CMK (cell line): Measurements from ENCODE around the gene AFDN.

Experiments used
- DNase-seq: peaks from one replicate; pipeline ENCODE4 v3.0.0-alpha.2; 2010; ENCODE audit warnings: low read depth

Gene AFDN

DNA sequence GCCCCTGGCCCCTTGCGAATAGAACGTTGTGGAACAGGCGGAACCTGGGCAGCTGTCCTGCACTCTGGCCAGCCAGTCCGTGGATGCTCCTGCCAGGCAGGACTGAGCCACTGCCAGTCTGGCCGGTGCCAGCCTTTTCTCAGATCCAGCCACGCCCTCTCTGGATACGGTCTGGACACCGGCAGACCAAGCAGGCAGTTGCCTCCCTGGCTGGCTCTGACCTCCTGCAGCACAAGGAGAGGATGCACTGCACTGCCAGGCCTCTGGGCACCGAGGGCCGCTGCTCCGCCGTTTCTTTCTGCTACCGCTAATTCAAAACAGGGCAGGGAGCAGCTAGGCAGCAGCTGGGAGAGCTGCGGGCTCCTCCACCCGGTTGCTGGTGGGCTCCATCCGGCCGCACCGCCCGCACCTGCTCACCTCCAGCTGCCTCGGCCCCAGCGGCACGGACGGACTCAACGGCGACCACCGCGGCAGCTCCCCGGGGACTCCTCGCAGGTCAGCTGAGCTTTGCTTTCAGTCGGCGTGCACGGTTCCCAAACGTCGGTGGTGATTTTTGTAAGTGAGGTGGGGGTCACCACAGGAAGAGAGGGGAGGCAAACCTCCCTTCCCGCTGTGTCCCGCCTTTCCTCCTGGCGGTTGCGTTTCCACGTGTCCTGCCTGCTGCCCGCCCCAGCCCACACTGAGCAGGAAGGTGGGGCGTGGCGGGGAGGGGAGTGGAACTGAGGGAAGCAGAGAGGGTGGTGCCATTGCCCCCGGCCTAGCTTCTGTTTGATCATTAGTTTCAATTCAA, 30.3 kb upstream of the AFDN start:
- DNase-seq, result no peak

DNA sequence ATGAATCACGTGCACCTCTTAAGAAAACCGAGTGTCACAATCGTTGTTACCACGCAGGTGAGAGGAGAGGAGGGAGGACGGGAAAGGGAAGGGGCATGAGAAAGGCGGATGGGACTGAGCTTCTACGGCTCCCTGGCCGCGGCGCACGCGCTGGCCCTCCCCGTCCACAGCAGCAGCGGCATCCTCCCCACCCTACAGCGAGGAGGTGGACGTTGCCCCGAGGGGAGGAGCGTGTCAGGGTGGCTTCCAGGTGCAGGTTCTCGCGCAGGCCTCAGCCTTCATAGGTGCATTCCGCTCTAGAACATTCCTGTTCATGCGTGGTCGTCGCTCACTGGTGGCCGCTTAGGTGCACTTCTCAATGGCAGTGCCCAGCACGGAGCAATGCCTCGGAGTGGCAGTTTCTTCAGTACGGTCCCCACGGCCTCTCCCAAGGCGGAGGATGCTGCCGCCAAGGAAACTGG, 29.7 kb upstream of the AFDN start:
- DNase-seq, result no peak

GRCh38 chr6:167797476-167798265, 29.0 kb upstream of the AFDN start:
- DNase-seq, result no peak

DNA sequence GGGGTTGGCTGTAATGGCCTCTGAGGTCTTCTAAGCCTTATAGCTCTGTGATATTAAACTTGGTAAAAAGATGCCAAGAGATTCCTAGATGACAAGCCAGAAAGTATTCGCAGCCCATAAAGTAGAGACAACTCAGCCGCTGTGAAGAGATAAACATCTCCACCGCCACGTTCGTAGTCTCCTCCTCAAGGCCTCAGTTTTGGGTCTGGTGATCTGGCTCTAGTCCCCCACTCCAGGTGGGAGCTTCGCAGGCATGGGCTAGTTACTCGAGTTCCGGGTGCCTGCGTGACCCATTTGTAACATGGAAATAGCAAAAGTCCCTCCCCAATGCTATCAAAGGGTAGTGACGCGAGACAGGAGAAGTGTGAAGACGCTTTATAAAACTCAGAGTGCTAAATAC, 28.3 kb upstream of the AFDN start:
- DNase-seq, result no peak

GRCh38 chr6:167799033-167799821, 27.5 kb upstream of the AFDN start:
- DNase-seq, result no peak

GRCh38 chr6:167800549-167800948, 26.2 kb upstream of the AFDN start:
- no peak for DNase-seq

DNA sequence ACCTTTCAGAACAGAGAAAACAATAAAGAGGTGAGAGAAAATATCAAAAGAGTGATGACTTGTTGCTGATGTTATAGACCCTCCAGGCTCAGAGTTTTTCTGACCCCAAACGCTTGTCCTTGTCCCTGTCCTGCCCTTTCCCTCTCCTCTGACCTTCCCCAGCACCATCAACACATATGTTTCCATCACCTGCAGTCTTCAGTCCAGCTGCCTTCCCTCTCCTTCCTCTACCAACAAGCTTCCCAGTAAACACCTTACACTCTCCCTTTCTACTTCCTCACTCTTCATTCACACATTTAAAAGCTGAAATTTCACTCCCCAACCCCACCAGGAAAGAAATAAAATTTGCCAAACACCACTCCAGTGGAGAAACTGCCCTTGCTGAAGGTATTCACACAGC, 25.4 kb upstream of the AFDN start:
- DNase-seq, result no peak

GRCh38 chr6:167802339-167802738, 24.4 kb upstream of the AFDN start:
- DNase-seq, result no peak

DNA sequence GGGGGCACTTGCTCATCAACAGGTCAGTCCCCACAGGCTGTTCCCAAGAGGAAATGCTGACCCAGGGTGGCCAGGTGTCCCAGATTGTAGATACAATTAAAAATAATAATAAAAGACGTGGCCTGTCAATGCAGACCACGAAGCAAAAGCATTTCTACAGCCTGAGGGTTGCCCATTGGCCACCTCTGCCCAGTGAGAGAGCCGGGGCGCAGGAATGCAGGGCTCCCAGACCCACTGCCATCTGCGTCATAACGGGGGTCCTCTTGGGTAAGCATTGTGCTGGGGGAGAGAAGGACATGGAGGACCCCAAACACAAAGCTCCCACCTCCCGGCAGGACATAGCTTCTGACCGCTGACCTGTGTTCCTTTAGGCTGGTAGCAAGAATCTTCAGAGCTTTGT, 22.9 kb upstream of the AFDN start:
- DNase-seq, result no peak

DNA sequence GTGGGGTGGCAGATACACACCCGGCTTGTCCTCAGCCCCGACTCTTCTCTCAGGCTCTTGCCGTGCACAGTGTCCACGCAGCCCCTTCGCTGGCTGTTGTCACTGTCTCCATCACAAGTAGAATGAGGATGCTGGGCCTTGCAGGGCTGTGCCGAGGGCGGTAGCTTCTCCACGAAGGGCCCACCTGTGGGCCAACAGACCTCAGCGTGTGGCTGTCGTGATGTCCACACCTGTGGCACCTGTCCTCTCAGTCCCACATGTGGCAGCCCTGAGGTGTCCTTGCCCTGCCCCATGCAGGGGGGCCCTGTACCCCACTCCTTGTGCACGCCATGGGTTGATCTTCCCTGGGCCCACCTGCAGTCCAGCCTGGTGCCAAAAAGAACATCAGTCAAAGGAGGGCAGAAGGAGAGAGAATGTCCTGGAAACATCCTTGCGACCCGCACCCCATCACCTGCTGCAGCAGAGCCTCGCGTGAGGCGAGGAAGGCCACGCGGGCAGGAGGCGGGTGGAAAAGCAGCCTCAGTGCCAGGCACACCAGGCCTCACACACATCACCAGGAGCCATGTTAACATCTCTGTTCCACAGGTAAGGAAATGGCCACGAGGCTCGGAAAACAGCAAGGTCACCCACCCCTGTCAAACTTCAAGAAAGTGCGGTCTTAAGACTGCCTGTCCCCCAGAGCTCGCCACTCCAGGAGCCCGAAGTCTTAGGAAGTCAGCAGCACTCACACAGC, 22.3 kb upstream of the AFDN start:
- DNase-seq, result no peak

- DNase-seq, result no peak
Observed at GRCh38 chr6:167805349-167806060, 21.2 kb upstream of the AFDN start.

DNA sequence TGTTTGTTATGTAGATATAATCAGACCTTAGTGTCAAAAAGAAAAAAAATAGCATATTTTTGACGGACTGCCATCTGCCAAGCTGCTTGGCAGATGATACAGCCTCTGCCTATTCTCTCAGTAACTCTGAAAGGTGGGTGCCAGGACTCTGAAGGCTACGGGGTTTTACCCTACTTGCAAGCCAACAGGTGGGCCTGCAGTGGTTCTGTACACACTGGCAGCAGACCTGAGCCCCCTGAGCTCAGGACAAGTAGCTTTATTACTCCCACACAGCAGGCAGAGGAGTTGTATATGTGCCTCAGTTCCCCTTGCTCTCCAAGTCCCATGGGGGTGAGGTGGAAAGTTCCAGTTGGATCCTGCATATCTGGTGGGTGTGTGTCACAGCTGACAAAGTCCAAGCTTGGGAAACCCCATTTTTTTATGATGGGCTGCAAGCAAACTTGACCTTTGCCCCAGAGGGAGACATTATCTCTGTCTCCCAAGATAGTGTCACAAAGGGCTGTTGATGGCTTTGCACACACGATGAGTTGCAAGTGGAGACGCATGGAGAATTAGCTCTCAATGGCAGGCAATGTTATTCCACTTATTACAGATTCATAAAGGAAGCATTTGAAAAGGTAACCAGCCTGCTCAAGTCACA, 20.5 kb upstream of the AFDN start:
- no peak for DNase-seq

DNA sequence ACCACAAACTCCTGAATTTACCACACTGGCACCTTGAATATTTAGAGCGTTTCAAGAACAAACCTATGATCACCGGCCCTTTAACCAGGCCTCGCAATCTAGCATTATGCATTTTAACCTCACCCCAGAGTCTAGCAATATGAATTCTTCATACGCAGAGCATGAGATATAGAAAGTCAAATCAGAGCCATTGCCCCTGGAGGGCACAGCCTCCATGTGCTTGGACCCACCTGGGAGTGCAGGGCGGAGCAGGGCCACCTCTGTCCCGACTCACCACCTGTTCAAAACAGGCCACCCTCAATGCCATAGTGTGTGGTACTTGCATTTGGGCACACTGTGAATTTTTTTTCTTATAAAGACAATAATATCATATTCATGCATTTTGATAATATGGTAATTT, 19.5 kb upstream of the AFDN start:
- no peak for DNase-seq

- DNase-seq, result no peak
Observed at GRCh38 chr6:167807756-167808155, 19.0 kb upstream of the AFDN start.

DNA sequence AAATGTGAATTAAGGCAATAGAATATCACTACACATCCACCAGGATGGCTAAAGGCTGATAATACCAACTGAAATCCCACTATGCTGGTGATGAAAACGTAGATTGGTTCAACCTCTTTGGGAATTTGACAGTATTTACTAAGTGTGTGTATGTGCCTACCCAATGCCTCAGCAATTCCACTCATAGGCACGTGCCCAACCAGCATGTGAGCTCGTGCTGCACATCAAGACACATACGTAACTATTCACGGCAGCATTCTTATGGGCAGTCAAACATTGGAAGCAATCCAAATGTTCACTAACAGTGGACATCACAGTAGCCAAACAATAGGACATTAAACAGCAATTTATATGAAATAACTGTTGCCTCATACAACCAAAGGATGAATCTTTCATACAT, 15.7 kb upstream of the AFDN start:
- no peak for DNase-seq

GRCh38 chr6:167811442-167812087, 15.1 kb upstream of the AFDN start:
- DNase-seq, result no peak

- no peak for DNase-seq
Observed at GRCh38 chr6:167812088-167812487, 14.6 kb upstream of the AFDN start.

GRCh38 chr6:167815296-167815980, 11.3 kb upstream of the AFDN start:
- DNase-seq, result no peak

DNA sequence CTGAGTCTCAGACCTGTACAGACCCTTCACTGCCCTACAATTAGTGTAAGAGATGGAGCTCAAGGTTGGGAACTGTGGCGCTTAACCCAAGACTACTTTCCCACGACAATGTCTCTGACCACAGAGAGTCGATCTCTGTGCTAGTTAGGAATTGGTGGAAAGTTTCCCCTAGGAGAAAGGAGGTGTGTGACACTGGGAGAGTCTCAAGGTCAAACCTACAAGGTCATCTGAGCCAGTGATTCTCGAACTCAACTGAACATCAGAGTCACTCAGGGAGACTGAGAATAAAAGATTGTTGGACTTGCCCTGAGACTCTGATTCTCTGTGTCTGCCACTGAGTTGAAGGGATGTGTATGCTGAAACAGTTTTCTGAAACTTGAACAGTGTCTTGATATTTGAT, 9.7 kb upstream of the AFDN start:
- DNase-seq, result no peak

DNA sequence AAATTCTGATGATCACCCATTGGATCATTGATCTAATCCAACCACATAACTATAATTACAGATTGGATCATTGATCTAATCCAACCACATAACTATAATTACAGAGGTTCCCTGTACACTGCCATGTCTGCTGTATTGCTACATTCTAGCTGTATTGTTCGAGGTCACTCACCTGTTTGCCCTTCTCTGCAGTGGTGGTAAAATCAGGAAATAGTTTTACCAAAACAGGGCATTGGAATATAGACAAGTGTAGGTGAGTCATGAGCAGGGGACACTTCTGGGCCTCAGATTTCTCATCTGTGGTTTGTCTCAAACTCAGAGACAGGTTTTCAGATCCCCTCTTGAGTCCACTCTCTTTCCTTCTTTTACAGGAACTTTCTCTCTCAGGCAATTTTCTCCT, 9.0 kb upstream of the AFDN start:
- no peak for DNase-seq
